Neutrophil (primary cell): Measurements from ENCODE around the gene GPR132.
A peak's percentile ranks its signal among the peaks of the same experiment; 100 is the strongest.

Source experiments
- H3K27ac ChIP-seq: fragments of 200-600 bp; sonication (generic); 2 replicates; pipeline ENCODE4 v1.5.1; 2016; ENCODE audit warnings: mild to moderate bottlenecking, moderate library complexity
- H3K27me3 ChIP-seq: fragments of 200-600 bp; sonication (generic); 2 replicates; pipeline ENCODE4 v1.6.0; 2016; ENCODE audit warnings: mild to moderate bottlenecking
- H3K36me3 ChIP-seq: fragments of 200-600 bp; sonication (generic); 2 replicates; pipeline ENCODE4 v1.5.1; 2017
- H3K4me1 ChIP-seq, 2 experiments: fragments of 200-600 bp in 1 of 2; sonication (generic) in 1 of 2; 1 replicate in 1 of 2; 2 replicates in 1 of 2; pipeline versions ENCODE4 v1.5.1 to v1.6.1; 2013 to 2016; ENCODE audit warnings: low read depth in 1 of 2, low read length in 1 of 2, mild to moderate bottlenecking in 1 of 2, moderate library complexity in 1 of 2; ENCODE audit not compliant: control insufficient read depth in 1 of 2, insufficient read depth in 1 of 2
- H3K4me3 ChIP-seq, 2 experiments: fragments of 200-600 bp in 1 of 2; sonication (generic) in 1 of 2; 1 replicate in 1 of 2; 2 replicates in 1 of 2; pipeline ENCODE4 v1.5.1; 2013 to 2016; ENCODE audit warnings: low read depth in 1 of 2, low read length in 1 of 2, mild to moderate bottlenecking in 1 of 2, moderate library complexity in 1 of 2
- H3K9me3 ChIP-seq: fragments of 200-600 bp; sonication (generic); 2 replicates; pipeline ENCODE4 v1.5.1; 2016
- CTCF ChIP-seq: fragments of 200-600 bp; sonication (generic); IDR thresholded peaks from 2 replicates; pipeline ENCODE4 v1.5.1; 2016; ENCODE audit warnings: antibody characterized with exemption

GPR132 gene

GRCh38 chr14:105055334-105055733 is 9.9 kb downstream of the GPR132 start:
- no peak for TF ChIP-seq CTCF
- H3K4me3 ChIP-seq = no peak overlapping the region
- no peaks in the 10 kb centered on the region for H3K9me3 ChIP-seq
- H3K27ac ChIP-seq = no peak overlapping the region
- H3K27me3 ChIP-seq = no peaks in the 10 kb centered on the region
- H3K36me3 ChIP-seq = peaks cover 74% of the 10 kb centered on the region
- peaks cover 27% of the 10 kb centered on the region in 2 experiments for H3K4me1 ChIP-seq

GRCh38 chr14:105053996-105054395 is 11.2 kb downstream of the GPR132 start:
- Histone ChIP-seq H3K27ac (peak overlapping the region; percentile 2), H3K36me3 (peaks cover 88% of the 10 kb centered on the region), H3K27me3 (no peaks in the 10 kb centered on the region), H3K9me3 (no peaks in the 10 kb centered on the region), H3K4me3 (no peak overlapping the region), H3K4me1 (peaks cover 14% of the 10 kb centered on the region in 2 experiments)
- TF ChIP-seq CTCF = no peak

GRCh38 chr14:105053421-105053820 is 11.8 kb downstream of the GPR132 start:
- H3K9me3 ChIP-seq = no peaks in the 10 kb centered on the region
- no peak for TF ChIP-seq CTCF
- no peaks in the 10 kb centered on the region for H3K27me3 ChIP-seq
- H3K27ac ChIP-seq = peak overlapping the region; percentile 2
- H3K4me1 ChIP-seq = peaks cover 8% of the 10 kb centered on the region in 2 experiments
- H3K36me3 ChIP-seq = peaks cover 93% of the 10 kb centered on the region
- H3K4me3 ChIP-seq = no peak overlapping the region

- Histone ChIP-seq H3K4me1 (no peaks in the 10 kb centered on the region), H3K4me3 (no peak overlapping the region), H3K9me3 (no peaks in the 10 kb centered on the region), H3K27ac (no peak overlapping the region), H3K36me3 (peaks cover 100% of the 10 kb centered on the region), H3K27me3 (no peaks in the 10 kb centered on the region)
- TF ChIP-seq CTCF = no peak
Observed at GRCh38 chr14:105052110-105052458, 13.1 kb downstream of the GPR132 start.

DNA sequence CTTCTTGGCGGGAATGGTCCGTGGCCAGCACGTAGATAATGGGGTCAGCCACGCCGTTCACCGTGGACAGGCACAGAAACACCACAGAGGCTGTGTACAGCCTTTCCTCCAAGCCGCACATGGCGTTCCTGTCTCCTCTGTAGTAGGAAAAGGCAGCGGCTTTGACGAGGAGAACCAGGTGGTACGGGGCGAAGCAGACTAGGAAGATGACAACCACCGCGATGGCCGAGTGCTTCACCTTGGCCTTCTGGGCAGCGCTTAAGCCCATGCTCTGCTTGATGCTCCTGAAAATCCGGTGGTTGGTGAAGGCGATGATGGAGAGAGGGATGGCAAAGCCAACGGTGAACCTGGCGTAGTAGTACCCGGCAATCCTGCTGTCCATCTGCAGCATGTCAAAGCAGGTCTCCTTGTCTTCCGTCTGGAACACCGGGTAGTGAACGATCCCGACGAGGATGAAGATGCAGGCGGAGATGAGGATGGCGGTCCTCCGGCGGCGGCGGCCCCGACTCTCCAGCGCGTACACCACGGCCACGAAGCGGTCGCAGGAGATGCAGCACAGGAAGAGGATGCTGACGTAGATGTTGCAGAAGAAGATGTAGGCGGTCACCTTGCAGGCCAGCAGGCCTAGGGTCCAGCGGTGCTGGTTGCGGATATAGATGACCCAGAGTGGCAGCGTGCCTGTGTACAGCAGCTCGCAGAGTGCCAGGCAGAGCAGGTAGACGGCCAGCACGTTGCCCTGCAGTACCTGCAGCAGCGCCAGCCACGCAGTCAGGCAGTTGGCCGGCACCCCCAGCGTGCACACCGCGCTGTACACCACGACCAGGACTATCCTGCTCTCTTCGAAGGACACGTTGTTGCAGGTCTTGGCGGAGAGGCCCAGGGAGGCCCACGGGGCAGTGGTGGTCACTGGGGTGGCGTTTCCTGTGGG is 13.8 kb downstream of the GPR132 start:
- no peak for TF ChIP-seq CTCF
- Histone ChIP-seq H3K36me3 (peaks cover 99% of the 10 kb centered on the region), H3K4me3 (no peak overlapping the region)

More for the DNA sequence above, 13.8 kb downstream of the GPR132 start:
- Histone ChIP-seq H3K9me3 (no peaks in the 10 kb centered on the region), H3K27me3 (no peaks in the 10 kb centered on the region), H3K4me1 (no peaks in the 10 kb centered on the region), H3K27ac (no peak overlapping the region)
